ENCODE results near the gene PIAS4. TPM values are rescaled to one million over a fixed set of nuclear protein-coding genes. Genes with fewer than 3 reads are reported as not detected.
A peak's percentile ranks its signal among the peaks of the same experiment; 100 is the strongest.

The PIAS4 gene
- total and polyA plus RNA-seq, 2 of the 13 experiments (the other 11 are each of a cell fraction or from before 2014, with no cell fraction given) = 9.0 to 20.1 TPM

- TF ChIP-seq HMGXB4 (CRISPR knock-in tag; IDR thresholded peaks at IDR 0.05; ENCODE audit: borderline replicate concordance in 1 of 2, low read depth in 1 of 2) (peak in 1 of 2 experiments; percentile 69; a peak in 1 of 4 replicates), CHCHD3 (CRISPR knock-in tag; IDR thresholded peaks at IDR 0.05) (no peak)
These were observed 19.7 kb upstream of the PIAS4 start (continued) for GRCh38 chr19:3987619-3988371.

GRCh38 chr19:3990815-3991117 is 16.8 kb upstream of the PIAS4 start:
- intact Hi-C loops (cut with micrococcal nuclease; ENCODE audit: unreplicated experiment) = loop anchor here (1.0 kb wide), 1 partner anchor 63 kb away; no protein-coding TSS in a partner anchor
- ATAC-seq (no peak), FAIRE-seq (no peak), DNase-seq (ENCODE audit: low spot score) (no peak)
- Histone ChIP-seq H3K9ac (ENCODE audit: insufficient read depth, low read depth, low read length) (no peak overlapping the region; the same call in 1 of the 2 replicates), H3K4me1 (ENCODE audit: insufficient read depth, low read length) (peaks cover 40% of the 10 kb centered on the region), H3K27ac (ENCODE audit: extremely low read length, insufficient read depth, low read length) (no peak overlapping the region), H3K4me3 (replicated peaks in 1 of 3; ENCODE audit: insufficient read depth in 1 of 3, low read depth in 2 of 3, low read length in 3 of 3) (0 out of 6 replicates have a peak overlapping the region, but pooled peaks of 1 of the 3 experiments have one; percentile 71), H2AFZ (ENCODE audit: low read length) (peak overlapping the region; percentile 70), H3K4me2 (ENCODE audit: low read depth, low read length) (peak overlapping the region; percentile 76), H4K20me1 (ENCODE audit: insufficient read depth, low read length) (no peaks in the 10 kb centered on the region), H3K9me3 (ENCODE audit: low read length) (no peaks in the 10 kb centered on the region), H3K79me2 (ENCODE audit: insufficient read depth, low read length) (no peaks in the 10 kb centered on the region), H3K27me3 (ENCODE audit: control insufficient read depth in 1 of 2, insufficient read depth in 2 of 2, low read length in 2 of 2) (no peaks in the 10 kb centered on the region), H3K36me3 (replicated peaks in 1 of 2; ENCODE audit: control insufficient read depth in 1 of 2, insufficient read depth in 2 of 2, low read length in 2 of 2) (no peaks in the 10 kb centered on the region)
- WGBS (ENCODE audit: low lambda C conversion rate) = 89% methylated on average over 3 of the region's 3 CpGs
- ChIA-PET POLR2A (interaction anchor here (1.0 to 1.6 kb wide), 4 partner anchors 13 to 20 kb away, joined by 3 to 12 read pairs (median 3); partner anchors contain the start of gene DAPK3), CTCF (ENCODE audit: low intra/inter-chr PET ratio, low total read pairs) (no interaction called here)
- no TSS peak for BruUV-seq (replicated peaks)
- in situ Hi-C loops (cut with HindIII; ENCODE audit: extremely low pct_ligation_motif_present, low pct_unique_long_range_greater_than_20kb) = no loop called here
- peak; percentile 100 for TF ChIP-seq ZNF512 (CRISPR knock-in tag; IDR thresholded peaks at IDR 0.05)
- TF ChIP-seq GMEB1 (CRISPR knock-in tag; IDR thresholded peaks at IDR 0.05; ENCODE audit: borderline replicate concordance) = 0 out of 2 replicates have a peak, but pooled peaks have one; percentile 36
- no peak for TF ChIP-seq ZNF543 (CRISPR knock-in tag; IDR thresholded peaks at IDR 0.05)

Data from HepG2 (cell line).